Measurements from ENCODE around the gene TADA3.
A peak's percentile ranks its signal among the peaks of the same experiment; 100 is the strongest.

TADA3 gene

DNA sequence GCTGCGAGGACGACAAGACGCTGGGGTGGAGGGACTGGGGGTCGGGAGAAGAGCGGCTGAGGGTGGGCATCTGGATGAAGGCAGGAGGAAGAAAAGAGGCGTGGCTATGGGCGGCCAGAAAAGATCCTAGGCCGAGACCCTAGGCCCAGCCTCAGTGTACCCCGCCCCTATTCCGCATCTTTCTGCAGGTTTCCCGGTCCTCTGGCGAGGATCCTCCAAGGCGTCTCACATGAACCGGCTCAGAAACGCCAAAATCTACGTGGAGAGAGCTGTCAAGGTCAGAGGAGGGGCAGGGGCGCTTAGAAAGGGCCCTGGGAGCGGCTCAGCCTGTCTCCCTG, 18.1 kb upstream of the TADA3 start:
- DNase-seq (ENCODE audit: extremely low read depth, low read depth) = no peak
- TF ChIP-seq, protein P1, sequence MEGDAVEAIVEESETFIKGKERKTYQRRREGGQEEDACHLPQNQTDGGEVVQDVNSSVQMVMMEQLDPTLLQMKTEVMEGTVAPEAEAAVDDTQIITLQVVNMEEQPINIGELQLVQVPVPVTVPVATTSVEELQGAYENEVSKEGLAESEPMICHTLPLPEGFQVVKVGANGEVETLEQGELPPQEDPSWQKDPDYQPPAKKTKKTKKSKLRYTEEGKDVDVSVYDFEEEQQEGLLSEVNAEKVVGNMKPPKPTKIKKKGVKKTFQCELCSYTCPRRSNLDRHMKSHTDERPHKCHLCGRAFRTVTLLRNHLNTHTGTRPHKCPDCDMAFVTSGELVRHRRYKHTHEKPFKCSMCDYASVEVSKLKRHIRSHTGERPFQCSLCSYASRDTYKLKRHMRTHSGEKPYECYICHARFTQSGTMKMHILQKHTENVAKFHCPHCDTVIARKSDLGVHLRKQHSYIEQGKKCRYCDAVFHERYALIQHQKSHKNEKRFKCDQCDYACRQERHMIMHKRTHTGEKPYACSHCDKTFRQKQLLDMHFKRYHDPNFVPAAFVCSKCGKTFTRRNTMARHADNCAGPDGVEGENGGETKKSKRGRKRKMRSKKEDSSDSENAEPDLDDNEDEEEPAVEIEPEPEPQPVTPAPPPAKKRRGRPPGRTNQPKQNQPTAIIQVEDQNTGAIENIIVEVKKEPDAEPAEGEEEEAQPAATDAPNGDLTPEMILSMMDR (IDR thresholded peaks at IDR 0.05; ENCODE audit: low read depth, low read length, missing control alignments) = no peak
- peak overlapping the region; percentile 46 for H3K4me3 ChIP-seq (replicated peaks; ENCODE audit: low read depth, low read length)

DNA sequence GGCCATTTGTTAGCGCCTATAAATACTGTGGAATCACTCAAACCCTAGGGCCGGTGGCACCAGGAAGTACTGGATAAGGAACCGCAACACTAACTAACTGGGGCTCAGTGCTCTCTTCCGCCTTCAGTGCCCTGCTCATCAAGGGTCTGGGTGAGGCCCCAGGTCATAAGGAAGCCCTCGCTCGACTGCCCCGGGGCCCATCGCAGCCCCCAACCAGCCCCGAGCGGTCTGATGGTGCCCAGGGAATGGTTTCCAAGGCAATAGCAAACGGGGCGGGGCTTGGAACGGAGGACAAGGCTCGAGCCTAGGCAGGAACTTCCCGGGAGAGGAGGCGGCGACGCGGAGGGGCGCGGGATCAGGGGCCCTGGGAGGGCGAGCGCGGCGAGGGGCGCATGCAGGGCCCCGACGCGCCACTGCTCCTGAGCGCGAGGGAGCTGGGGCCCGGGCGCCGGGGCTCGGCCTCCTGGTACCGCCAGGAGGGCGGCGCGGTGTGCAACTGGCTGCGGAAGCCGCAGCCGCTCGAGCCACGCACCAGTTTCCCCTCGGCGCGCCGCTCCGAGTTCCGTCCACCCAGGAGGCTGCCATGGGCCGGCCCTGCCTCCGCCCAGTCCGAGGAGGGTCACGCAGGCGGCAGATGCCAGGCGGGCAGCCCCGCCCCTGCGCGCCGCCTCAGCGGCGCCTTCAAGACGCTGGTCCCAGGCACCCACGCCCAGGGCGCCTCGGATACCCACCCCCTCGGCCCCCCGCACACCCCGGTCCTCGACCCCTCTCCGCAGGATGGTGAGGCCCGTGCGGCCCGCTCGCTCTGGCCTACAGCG, 17.6 kb upstream of the TADA3 start, which contains the start of gene TTLL3:
Gene TTLL3, plus strand, starts transcription at position 648 of the 818 bp plus-strand sequence. CDS start 400 bp downstream, outside the sequence.
- peak within 1 kb of the TSS; percentile 46 for H3K4me3 ChIP-seq (replicated peaks; ENCODE audit: low read depth, low read length)
- TF ChIP-seq, protein P1 (IDR thresholded peaks at IDR 0.05; ENCODE audit: low read depth, low read length, missing control alignments) = no peak
- no peak for DNase-seq (ENCODE audit: extremely low read depth, low read depth)

DNA sequence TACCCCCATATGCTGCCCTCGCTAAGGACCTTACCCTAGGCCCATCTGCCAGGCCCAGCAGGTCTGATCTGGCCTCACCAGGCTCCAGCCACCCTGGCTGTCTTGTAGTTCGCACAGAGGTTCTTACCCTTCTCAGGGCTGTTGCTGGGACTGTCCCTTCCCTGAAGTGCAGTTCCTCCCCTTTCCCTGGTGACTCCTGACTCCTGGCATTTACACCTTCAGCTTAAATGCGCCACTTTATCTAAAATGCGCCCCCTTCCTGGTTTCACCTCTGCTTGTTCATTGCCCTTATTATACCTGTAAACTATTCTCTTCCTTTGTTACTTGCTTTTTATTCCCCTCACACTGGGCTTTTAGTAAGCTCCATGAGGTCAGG, 17.0 kb upstream of the TADA3 start:
- TF ChIP-seq, protein P1 (IDR thresholded peaks at IDR 0.05; ENCODE audit: low read depth, low read length, missing control alignments) = no peak
- DNase-seq (ENCODE audit: extremely low read depth, low read depth) = no peak
- H3K4me3 ChIP-seq (replicated peaks; ENCODE audit: low read depth, low read length) = peak overlapping the region; percentile 46

DNA sequence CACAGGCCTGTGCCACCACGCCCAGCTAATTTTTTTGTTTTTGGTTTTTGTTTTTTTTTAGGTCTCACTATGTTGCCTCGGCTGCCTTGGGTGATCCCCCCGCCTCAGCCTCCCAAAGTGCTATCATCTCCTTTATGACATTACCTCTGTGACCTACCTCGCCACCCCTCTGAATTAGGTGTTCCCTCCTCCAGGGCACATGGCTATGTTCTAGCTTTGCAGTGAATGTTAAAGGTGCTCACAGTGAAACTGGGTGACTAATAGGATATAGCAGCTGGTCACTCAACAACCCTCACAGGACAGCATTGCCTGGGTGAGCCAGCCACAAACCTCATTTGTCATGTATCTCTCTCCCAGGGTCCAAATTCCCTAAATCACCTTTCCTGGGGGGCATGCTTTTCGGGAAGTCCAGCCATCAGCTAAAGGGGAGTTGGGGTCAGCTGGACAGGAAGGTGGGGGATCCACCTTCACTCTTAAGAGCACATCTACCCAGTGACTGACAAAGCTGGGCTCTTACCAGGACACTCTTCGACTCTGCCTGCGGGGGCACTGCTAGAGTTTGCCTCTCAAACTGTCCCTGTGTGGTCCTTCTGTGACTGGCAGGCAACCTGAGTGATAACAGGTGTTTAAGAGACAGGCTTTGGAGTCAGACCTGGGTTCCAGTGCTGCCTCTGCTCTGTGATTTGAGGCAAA, 16.2 kb upstream of the TADA3 start:
- TF ChIP-seq, protein P1 (IDR thresholded peaks at IDR 0.05; ENCODE audit: low read depth, low read length, missing control alignments) = no peak
- DNase-seq (ENCODE audit: extremely low read depth, low read depth) = peak; percentile 21
- no peak overlapping the region for H3K4me3 ChIP-seq (replicated peaks; ENCODE audit: low read depth, low read length)

DNA sequence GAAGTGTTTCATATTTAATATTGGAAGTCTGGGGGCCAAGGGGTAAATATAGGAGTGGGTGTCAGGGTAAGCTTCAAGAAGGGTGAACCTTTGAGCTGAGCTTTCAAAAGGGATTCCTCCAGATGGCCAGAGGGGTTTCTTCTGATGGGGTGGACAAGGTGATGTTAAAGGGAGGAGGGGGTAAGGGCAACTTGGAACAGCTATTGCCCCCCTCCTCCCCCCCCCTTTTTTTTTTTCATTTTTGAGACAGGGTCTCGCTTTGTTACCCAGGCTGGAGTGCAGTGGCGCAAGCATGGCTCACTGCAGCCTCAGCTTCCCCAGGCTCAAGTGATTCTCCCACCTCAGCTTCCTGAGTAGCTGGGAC, 15.7 kb upstream of the TADA3 start:
- TF ChIP-seq, protein P1 (IDR thresholded peaks at IDR 0.05; ENCODE audit: low read depth, low read length, missing control alignments) = no peak
- H3K4me3 ChIP-seq (replicated peaks; ENCODE audit: low read depth, low read length) = no peak overlapping the region
- DNase-seq (ENCODE audit: extremely low read depth, low read depth) = no peak

DNA sequence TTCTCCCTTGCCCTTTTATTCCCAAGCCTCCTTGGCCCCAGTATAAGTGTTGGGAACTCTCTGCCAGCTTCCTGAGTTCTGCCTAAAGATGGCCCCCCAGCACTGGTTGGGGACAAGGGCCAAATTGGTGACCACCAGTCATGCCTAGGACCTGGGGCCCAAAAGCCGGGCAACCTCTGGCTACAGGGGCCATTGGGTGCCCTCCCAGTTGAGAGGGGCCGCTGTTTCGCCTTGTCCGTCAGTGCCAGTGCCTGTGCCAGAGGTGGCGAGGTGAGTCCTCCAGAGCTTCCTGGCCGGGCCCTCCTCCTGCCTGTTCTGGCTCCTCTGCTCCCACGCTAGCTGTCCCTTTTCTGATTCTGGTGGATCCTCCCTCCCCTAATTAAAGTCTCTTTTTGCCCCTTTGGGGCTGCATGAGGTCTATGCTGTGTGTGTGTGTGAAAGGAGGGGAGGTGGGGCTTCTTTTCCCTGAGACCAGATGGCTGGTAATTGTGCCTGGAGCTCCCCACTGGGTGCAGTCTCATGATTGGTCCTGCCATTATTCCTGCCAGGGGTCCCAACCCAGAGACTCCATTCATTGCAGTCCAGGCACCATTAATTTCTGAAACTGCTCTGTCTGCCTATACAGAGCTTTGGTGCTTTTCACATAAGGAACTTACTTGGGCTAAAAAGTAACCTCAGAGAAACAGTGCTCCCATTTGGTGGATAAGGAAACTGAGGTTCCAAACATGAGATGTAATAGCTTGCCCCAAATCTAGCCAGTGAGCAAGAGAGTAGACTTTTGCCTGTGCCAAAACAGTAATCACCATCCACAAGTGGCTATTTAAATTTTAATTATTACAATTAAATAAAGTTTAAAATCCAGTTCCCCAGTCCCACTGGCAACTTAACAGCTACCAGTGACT, 14.7 kb upstream of the TADA3 start:
- DNase-seq (ENCODE audit: extremely low read depth, low read depth) = no peak
- TF ChIP-seq, protein P1 (IDR thresholded peaks at IDR 0.05; ENCODE audit: low read depth, low read length, missing control alignments) = no peak

More for the DNA sequence above, 14.7 kb upstream of the TADA3 start:
- H3K4me3 ChIP-seq (replicated peaks; ENCODE audit: low read depth, low read length) = no peak overlapping the region
